ENCODE results near the gene ASB9.
"Not testable (repeated sequence)": the region's sequence is repeated elsewhere in the genome, so short reads cannot be mapped to it uniquely, and the experiment has no call there.

Gene ASB9

GRCh38 chrX:15217161-15217560 lies 52.7 kb downstream of the ASB9 start:
- Histone ChIP-seq H3K36me3 (ENCODE audit: insufficient read depth, low read length) (no peaks in the 10 kb centered on the region), H3K9me3 (ENCODE audit: control insufficient read depth, insufficient read depth, low read length) (no peaks in the 10 kb centered on the region), H3K4me1 (ENCODE audit: insufficient read depth, low read length) (no peaks in the 10 kb centered on the region), H3K9ac (ENCODE audit: low read depth, low read length) (no peak overlapping the region)

GRCh38 chrX:15216280-15216679 lies 53.6 kb downstream of the ASB9 start:
- Histone ChIP-seq H3K9ac (ENCODE audit: low read depth, low read length) (no peak overlapping the region), H3K4me1 (ENCODE audit: insufficient read depth, low read length) (no peaks in the 10 kb centered on the region)

GRCh38 chrX:15215366-15215765 lies 54.5 kb downstream of the ASB9 start:
- no peak overlapping the region for H3K9ac ChIP-seq (ENCODE audit: low read depth, low read length)
- no peaks in the 10 kb centered on the region for H3K4me1 ChIP-seq (ENCODE audit: insufficient read depth, low read length)
- H3K36me3 ChIP-seq (ENCODE audit: insufficient read depth, low read length): no peaks in the 10 kb centered on the region
- H3K9me3 ChIP-seq (ENCODE audit: control insufficient read depth, insufficient read depth, low read length): no peaks in the 10 kb centered on the region

More at GRCh38 chrX:15216280-15216679, 53.6 kb downstream of the ASB9 start:
- no peaks in the 10 kb centered on the region for H3K36me3 ChIP-seq (ENCODE audit: insufficient read depth, low read length)
- no peaks in the 10 kb centered on the region for H3K9me3 ChIP-seq (ENCODE audit: control insufficient read depth, insufficient read depth, low read length)

- Histone ChIP-seq H3K9me3 (ENCODE audit: control insufficient read depth, insufficient read depth, low read length) (no peaks in the 10 kb centered on the region), H3K36me3 (ENCODE audit: insufficient read depth, low read length) (no peaks in the 10 kb centered on the region), H3K9ac (ENCODE audit: low read depth, low read length) (no peak overlapping the region), H3K4me1 (ENCODE audit: insufficient read depth, low read length) (no peaks in the 10 kb centered on the region)
Observed at GRCh38 chrX:15214588-15214987, 55.3 kb downstream of the ASB9 start.

- H3K9ac ChIP-seq (ENCODE audit: low read depth, low read length): no peak overlapping the region
- no peaks in the 10 kb centered on the region for H3K4me1 ChIP-seq (ENCODE audit: insufficient read depth, low read length)
- no peaks in the 10 kb centered on the region for H3K36me3 ChIP-seq (ENCODE audit: insufficient read depth, low read length)
- H3K9me3 ChIP-seq (ENCODE audit: control insufficient read depth, insufficient read depth, low read length): no peaks in the 10 kb centered on the region
Observed at GRCh38 chrX:15209096-15209495, 60.8 kb downstream of the ASB9 start.

GRCh38 chrX:15207994-15208393 lies 61.9 kb downstream of the ASB9 start:
- Histone ChIP-seq H3K9me3 (ENCODE audit: control insufficient read depth, insufficient read depth, low read length) (no peaks in the 10 kb centered on the region), H3K36me3 (ENCODE audit: insufficient read depth, low read length) (no peaks in the 10 kb centered on the region), H3K4me1 (ENCODE audit: insufficient read depth, low read length) (no peaks in the 10 kb centered on the region), H3K9ac (ENCODE audit: low read depth, low read length) (no peak overlapping the region)

GRCh38 chrX:15207384-15207783 lies 62.5 kb downstream of the ASB9 start:
- H3K9me3 ChIP-seq (ENCODE audit: control insufficient read depth, insufficient read depth, low read length): no peaks in the 10 kb centered on the region
- no peak overlapping the region for H3K9ac ChIP-seq (ENCODE audit: low read depth, low read length)
- no peaks in the 10 kb centered on the region for H3K36me3 ChIP-seq (ENCODE audit: insufficient read depth, low read length)
- no peaks in the 10 kb centered on the region for H3K4me1 ChIP-seq (ENCODE audit: insufficient read depth, low read length)

- no peaks in the 10 kb centered on the region for H3K9me3 ChIP-seq (ENCODE audit: control insufficient read depth, insufficient read depth, low read length)
- H3K4me1 ChIP-seq (ENCODE audit: insufficient read depth, low read length): no peaks in the 10 kb centered on the region
- H3K9ac ChIP-seq (ENCODE audit: low read depth, low read length): no peak overlapping the region
- H3K36me3 ChIP-seq (ENCODE audit: insufficient read depth, low read length): no peaks in the 10 kb centered on the region
Observed at GRCh38 chrX:15206306-15206705, 63.6 kb downstream of the ASB9 start.

GRCh38 chrX:15204130-15204751 lies 65.6 kb downstream of the ASB9 start:
- Histone ChIP-seq H3K36me3 (ENCODE audit: insufficient read depth, low read length) (no peaks in the 10 kb centered on the region), H3K9me3 (ENCODE audit: control insufficient read depth, insufficient read depth, low read length) (no peaks in the 10 kb centered on the region), H3K9ac (ENCODE audit: low read depth, low read length) (no peak overlapping the region), H3K4me1 (ENCODE audit: insufficient read depth, low read length) (no peaks in the 10 kb centered on the region)

GRCh38 chrX:15203694-15204093 lies 66.2 kb downstream of the ASB9 start:
- Histone ChIP-seq H3K4me1 (ENCODE audit: insufficient read depth, low read length) (no peaks in the 10 kb centered on the region), H3K9me3 (ENCODE audit: control insufficient read depth, insufficient read depth, low read length) (no peaks in the 10 kb centered on the region), H3K36me3 (ENCODE audit: insufficient read depth, low read length) (no peaks in the 10 kb centered on the region), H3K9ac (ENCODE audit: low read depth, low read length) (no peak overlapping the region)

- Histone ChIP-seq H3K9me3 (ENCODE audit: control insufficient read depth, insufficient read depth, low read length) (no peaks in the 10 kb centered on the region), H3K4me1 (ENCODE audit: insufficient read depth, low read length) (no peaks in the 10 kb centered on the region), H3K9ac (ENCODE audit: low read depth, low read length) (no peak overlapping the region), H3K36me3 (ENCODE audit: insufficient read depth, low read length) (no peaks in the 10 kb centered on the region)
Observed at GRCh38 chrX:15202454-15203177, 67.3 kb downstream of the ASB9 start.

- H3K9ac ChIP-seq (ENCODE audit: low read depth, low read length): no peak overlapping the region
- no peaks in the 10 kb centered on the region for H3K36me3 ChIP-seq (ENCODE audit: insufficient read depth, low read length)
- no peaks in the 10 kb centered on the region for H3K4me1 ChIP-seq (ENCODE audit: insufficient read depth, low read length)
- H3K9me3 ChIP-seq (ENCODE audit: control insufficient read depth, insufficient read depth, low read length): no peaks in the 10 kb centered on the region
Observed at GRCh38 chrX:15200871-15201270, 69.0 kb downstream of the ASB9 start.

GRCh38 chrX:15198608-15199202 lies 71.2 kb downstream of the ASB9 start:
- not testable (repeated sequence) for H3K4me1 ChIP-seq (ENCODE audit: insufficient read depth, low read length); H3K9ac ChIP-seq (ENCODE audit: low read depth, low read length); H3K36me3 ChIP-seq (ENCODE audit: insufficient read depth, low read length); H3K9me3 ChIP-seq (ENCODE audit: control insufficient read depth, insufficient read depth, low read length)

GRCh38 chrX:15194146-15194545 lies 75.7 kb downstream of the ASB9 start:
- H3K9ac ChIP-seq (ENCODE audit: low read depth, low read length): no peak overlapping the region
- no peaks in the 10 kb centered on the region for H3K36me3 ChIP-seq (ENCODE audit: insufficient read depth, low read length)
- H3K9me3 ChIP-seq (ENCODE audit: control insufficient read depth, insufficient read depth, low read length): no peaks in the 10 kb centered on the region
- no peaks in the 10 kb centered on the region for H3K4me1 ChIP-seq (ENCODE audit: insufficient read depth, low read length)

Measured in ES-I3 (cell line).